HG02943 (cell line): ENCODE results near the gene CHMP4B.
"Not testable (repeated sequence)": the region's sequence is repeated elsewhere in the genome, so short reads cannot be mapped to it uniquely, and the experiment has no call there.

Source experiments
- ATAC-seq: cut with Tn5 transposase; IDR thresholded peaks from one replicate; pipeline ENCODE4 v1.9.1; 2021; ENCODE audit warnings: mild to moderate bottlenecking, low read depth, moderate library complexity; ENCODE audit not compliant: unreplicated experiment

CHMP4B gene

DNA sequence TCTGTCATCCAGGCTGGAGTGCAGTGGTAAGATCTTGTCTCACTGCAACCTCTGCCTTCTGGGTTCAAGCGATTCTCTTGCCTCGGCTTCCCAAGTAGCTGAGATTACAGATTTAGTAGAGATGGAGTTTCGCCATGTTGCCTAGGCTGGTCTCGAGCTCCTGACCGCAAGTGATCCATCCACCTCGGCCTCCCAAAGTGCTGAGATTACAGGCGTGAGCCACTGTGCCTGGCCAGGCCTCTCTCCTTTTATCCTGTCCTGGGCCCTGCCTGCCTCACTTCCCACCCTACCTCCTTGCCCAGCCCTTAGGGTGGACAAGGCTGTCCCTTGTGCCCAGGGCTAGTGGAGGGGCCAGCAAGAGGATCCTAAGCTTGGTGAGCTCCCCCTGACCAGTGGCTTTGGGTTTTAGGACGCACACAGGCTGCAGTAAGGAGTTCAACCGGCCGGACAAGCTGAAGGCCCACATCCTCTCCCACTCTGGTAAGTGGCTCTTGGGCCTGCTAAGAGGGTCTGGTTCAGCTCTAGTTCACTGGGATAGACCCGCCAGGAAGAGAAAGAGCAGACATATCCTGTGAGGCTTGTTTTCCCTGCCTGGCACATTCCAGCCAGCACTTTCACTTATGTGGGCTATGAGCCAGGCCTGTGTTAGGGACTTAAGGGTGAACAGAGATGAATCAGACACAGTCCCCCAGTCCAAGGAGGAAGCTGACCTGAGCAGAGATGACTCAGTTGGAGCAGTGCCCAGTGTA lies 21.9 kb upstream of the CHMP4B start:
- no peak for ATAC-seq

DNA sequence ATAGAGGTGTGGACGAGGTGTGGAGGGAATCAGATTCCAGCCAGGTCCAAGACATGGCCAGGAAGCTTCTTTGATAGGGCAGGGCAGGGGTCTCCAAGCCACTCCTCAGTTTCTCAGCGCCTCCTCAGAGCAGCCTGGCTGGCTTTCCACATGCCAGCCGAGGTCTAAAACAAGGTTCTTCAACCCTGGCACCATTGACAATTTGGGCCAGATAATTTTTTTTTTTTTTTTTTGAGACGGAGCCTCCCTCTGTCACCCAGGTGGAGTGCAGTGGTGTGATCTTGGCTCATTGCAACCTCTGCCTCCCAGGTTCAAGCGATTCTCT lies 21.3 kb upstream of the CHMP4B start:
- ATAC-seq, result no peak

DNA sequence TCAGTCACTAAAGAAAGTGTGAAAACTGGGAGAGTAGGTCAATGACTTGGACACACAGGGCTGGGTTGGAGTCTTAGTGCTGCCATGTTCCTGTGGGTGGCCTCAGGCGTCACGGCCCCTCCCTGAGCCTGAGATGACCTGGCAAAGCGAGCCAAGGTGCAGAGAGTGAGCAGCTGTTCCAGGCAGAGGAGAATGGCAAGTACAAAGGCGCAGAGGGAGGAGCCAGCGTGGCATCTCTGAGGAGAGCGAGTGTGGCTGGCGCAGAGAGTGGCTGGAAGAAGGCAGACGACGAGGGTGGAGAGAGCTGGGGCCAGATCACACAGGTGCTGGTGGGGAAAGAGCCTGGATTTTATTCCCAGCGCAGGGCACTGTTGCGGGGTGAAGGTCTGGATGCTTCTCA lies 20.6 kb upstream of the CHMP4B start:
- no peak for ATAC-seq

DNA sequence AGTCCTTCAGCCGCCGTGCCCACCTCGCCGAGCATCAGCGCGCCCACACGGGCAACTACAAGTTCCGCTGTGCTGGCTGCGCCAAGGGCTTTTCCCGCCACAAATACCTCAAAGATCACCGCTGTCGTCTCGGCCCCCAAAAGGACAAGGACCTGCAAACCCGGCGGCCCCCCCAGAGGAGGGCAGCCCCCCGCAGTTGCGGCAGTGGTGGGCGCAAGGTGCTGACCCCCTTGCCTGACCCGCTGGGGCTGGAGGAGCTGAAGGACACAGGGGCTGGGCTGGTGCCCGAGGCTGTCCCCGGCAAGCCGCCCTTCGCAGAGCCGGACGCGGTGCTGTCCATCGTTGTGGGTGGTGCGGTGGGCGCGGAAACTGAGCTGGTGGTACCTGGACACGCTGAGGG lies 20.1 kb upstream of the CHMP4B start:
- ATAC-seq, result no peak

DNA sequence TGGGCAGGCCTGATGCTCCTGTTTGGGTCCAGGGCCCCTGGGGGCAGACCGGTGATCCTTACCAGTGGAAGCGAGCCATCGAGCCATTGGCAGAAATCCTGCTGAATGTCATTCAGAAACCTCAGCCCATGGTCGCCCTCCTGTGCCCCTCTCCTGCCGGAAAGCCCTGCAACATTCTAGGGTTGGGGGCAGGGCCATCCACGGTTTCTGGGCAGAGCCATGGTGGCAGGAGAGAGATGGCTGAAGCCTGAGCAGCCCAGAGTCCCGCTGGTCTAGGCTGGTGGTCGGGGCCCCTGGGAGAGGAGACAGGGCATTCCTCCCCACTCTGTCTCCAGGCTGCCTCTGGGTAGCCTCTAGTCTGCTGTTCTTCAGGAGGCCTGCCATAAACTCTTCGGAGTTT lies 19.6 kb upstream of the CHMP4B start:
- ATAC-seq, result no peak

DNA sequence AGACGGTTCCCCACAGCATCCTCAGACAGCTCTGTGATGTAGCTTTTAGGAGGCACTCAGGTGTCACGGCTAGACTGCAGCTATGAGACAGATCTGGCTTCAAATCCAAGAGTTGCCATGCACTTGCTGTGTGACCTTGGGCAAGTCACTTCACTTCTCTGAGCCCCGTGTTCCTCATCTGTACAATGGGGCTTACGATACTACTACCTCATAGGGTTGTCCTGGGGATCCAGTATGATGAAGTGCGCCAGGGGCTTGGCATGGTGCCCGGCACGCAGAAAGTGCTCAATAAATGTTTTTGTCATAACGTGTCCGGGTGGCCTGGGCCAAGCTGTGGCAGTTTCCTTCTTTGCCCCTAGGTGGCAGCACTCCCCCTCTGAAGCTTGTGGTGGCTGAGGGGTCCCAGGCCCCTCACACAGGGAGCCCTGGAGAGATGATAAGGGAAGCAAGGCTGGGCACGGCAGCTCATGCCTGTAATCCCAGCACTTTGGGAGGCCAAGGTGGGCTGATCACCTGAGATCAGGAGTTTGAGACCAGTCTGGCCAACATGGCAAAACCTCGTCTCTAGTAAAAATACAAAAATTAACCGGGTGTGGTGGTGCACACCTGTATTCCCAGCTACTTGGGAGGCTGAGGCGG lies 19.1 kb upstream of the CHMP4B start:
- ATAC-seq, result no peak

DNA sequence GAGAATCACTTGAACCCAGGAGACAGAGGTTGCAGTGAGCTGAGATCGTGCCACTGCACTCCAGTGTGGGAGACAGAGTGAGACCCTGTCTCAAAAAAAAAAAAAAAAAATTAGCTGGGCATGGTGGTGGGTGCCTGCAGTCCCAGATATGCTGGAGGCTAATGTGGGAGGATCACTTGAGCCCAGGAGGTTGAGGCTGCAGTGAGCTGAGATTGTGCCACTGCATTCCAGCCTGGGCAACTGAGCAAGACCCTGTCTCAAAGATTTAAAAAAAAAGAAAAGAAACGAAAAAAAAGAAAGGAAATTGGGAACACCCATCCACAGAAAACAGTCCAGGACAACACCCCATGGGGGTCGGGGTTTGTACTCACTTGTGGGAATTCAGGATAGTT lies 18.6 kb upstream of the CHMP4B start:
- not testable (repeated sequence) for ATAC-seq

GRCh38 chr20:33793011-33793931 lies 17.9 kb upstream of the CHMP4B start:
- no peak for ATAC-seq

DNA sequence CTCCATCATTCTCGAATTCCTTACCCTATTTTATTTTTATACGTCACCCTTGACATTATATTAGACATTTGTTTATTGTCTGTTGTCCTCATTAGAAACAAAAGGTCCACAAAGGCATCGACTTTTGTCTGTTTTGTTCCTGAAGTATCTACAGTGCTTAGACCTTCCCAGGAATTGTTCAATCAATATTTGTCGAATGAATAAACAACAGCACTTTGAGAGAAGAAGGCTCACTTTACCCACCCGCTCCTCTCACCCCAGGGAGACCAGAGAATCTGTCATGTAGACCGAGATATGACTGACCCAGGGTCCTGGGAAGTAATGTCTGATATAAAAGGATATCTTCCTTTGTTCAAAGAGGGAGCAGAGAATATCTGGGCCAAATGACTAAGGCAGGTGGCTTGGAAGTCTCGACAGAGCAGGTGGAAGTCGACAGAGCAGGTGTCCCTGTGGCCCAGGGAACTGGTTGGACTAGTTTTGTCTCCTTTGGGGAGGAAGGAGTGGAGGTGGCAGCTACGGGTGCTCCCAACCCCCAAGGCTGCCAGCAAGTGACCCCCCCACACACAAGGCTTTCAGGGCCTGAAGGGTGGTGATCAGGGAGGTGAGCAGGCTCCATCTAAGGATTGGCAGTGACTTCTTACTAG lies 14.8 kb upstream of the CHMP4B start:
- no peak for ATAC-seq

GRCh38 chr20:33796907-33797544 lies 14.1 kb upstream of the CHMP4B start:
- ATAC-seq, result no peak

- ATAC-seq, result no peak
Measured at GRCh38 chr20:33798444-33798843, 12.7 kb upstream of the CHMP4B start.

DNA sequence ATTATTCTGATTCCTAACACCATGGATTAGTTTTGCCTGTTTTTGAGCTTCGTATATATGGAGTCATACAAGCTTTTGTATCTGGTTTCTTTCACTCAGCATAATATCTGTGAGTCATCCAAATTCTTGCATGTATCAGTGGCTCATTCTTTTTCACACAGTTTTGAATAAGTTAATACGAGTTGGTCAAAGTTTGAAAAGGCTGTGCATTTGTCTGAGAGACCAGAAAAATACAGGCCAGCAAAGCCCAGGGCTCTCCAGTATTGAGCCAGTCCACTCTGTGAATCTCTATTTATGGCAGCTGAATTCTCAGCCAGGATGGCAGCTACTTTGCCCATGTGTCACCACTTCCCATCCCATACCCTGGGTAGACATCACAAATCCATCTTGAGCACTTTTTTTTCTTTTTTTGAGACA lies 7.2 kb upstream of the CHMP4B start:
- no peak for ATAC-seq

GRCh38 chr20:33808388-33808787 lies 2.8 kb upstream of the CHMP4B start:
- ATAC-seq, result no peak

- ATAC-seq, result no peak
Measured at GRCh38 chr20:33810259-33810658, 889 bp upstream of the CHMP4B start.

DNA sequence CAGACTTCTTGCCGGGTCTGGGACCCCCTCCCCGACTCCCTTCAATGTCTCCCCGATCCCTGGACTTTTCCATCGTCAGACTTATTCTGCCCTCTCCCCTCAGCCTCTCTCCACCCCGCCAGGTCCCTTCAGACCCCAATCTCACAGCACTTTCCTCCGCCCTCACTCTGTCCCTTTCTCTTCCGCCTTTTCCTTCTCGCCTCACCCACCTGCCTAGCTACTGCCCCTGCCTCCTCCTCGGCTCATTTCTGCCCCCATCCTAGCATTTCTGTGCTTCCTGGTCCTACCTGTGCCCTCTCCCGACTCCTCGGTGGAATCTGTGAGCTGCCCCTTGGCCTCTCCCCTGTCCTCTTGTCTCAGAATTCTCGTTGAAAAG lies 616 bp downstream of the CHMP4B start:
- ATAC-seq, result peak; percentile 6

GRCh38 chr20:33812152-33812849 lies 1.2 kb downstream of the CHMP4B start:
- ATAC-seq, result no peak

- no peak for ATAC-seq
Measured at GRCh38 chr20:33812908-33813462, 1.8 kb downstream of the CHMP4B start.

DNA sequence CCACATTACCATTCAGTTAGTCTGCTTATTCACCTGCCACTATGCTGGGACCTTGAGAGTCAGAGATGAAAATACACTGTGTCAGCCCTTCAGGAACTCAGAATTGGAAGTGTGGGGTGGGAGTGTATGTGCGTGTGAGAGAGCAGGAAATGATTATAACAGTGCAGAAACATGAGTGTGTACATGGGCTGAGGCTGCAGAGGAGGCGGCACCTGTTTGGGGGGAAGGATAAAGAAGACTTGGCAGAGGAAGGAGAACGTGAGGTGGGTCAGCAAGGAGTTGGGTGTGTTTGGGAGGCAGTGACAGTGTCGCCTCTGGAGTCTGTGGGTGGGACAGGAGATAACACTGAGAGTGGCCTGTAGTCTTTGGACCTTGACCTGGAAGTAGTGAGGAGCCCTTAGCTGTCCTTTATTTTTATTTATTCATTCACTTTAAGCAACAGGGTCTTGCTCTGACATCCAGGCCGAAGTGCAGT lies 3.1 kb downstream of the CHMP4B start:
- ATAC-seq, result no peak

DNA sequence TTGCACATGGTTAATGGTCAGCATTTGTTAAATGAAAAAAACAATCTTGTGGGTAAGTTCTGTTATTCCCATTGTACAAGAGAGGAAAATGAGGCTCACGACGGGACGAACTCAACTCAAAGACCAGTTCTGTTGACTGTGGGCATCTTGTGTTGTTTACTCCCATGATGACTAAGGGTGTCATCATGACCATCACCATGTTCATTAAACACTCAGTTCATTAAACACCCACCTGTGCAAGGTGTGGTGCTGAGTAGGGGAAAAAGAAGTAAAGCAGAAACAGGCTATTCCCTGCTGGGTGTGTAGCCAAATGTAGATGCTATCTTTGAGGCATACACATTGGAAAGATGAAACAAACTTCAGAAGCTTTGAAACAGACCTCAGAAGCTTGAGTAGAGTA lies 4.5 kb downstream of the CHMP4B start:
- ATAC-seq, result no peak
